BLaER1 treated with 17β-estradiol and CSF1 and Interleukin-3, amounts not matched to agents 10 nM and 100 nM (cell line): ENCODE data around the gene SLAMF9.

ENCODE experiments used
- H3K27ac ChIP-seq, 11 experiments: shearing (Covaris generic); formaldehyde crosslinking; 2 replicates each; pipeline ENCODE4 v1.8.1; 2022
- H3K27me3 ChIP-seq, 11 experiments: shearing (Covaris generic); formaldehyde crosslinking; 2 replicates each; pipeline ENCODE4 v1.8.1; 2022
- H3K36me3 ChIP-seq, 11 experiments: shearing (Covaris generic); formaldehyde crosslinking; 2 replicates each; pipeline ENCODE4 v1.8.1; 2022
- H3K4me1 ChIP-seq, 10 experiments: shearing (Covaris generic); formaldehyde crosslinking; 2 replicates each; pipeline ENCODE4 v1.8.1; 2022
- H3K4me2 ChIP-seq, 11 experiments: shearing (Covaris generic); formaldehyde crosslinking; 2 replicates each; pipeline ENCODE4 v1.8.1; 2022
- H3K4me3 ChIP-seq, 10 experiments: shearing (Covaris generic); formaldehyde crosslinking; 2 replicates each; pipeline ENCODE4 v1.8.1; 2022
- H3K9ac ChIP-seq, 11 experiments: shearing (Covaris generic); formaldehyde crosslinking; 2 replicates each; pipeline ENCODE4 v1.8.1; 2022
- H3K9me3 ChIP-seq, 11 experiments: shearing (Covaris generic); formaldehyde crosslinking; replicated peaks in 1 of 11; 2 replicates each; pipeline ENCODE4 v1.8.1; 2022
- H4K20me1 ChIP-seq, 11 experiments: shearing (Covaris generic); formaldehyde crosslinking; 2 replicates each; pipeline ENCODE4 v1.8.1; 2022
- Cebpa-rat ChIP-seq, 11 experiments: shearing (Covaris generic); IDR thresholded peaks; 2 replicates each; pipeline ENCODE4 v1.8.1; 2022

The SLAMF9 gene

DNA sequence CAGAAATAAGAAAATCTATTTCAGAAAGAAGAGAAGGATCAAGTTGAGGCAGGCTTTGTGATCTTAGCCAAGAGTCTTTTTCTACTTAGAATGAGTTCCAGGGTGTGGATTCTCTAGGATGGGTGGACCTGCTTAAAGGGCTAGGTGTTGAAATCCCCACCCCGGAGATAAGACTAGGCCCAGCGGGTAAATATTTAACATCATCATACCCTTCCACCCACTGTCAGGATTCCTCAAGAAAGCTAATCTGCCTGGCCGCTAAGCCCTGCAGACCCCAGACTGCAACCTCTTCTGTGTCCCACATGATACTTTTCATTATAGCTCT is 14.4 kb downstream of the SLAMF9 start:
- TF ChIP-seq Cebpa-rat (IDR thresholded peaks at IDR 0.05), result no peak
- H3K27me3 ChIP-seq, result peaks cover 0 to 7% (median 0%) of the 10 kb centered on the region in 11 experiments; a peak in 4 of 22 replicates
- peaks cover 0 to 16% (median 0%) of the 10 kb centered on the region in 11 experiments; a peak in 3 of 22 replicates for H4K20me1 ChIP-seq
- H3K4me1 ChIP-seq, result peaks cover 37 to 100% (median 88%) of the 10 kb centered on the region in 10 experiments
- peak overlapping the region in 7 of 11 experiments; percentile 12 to 100 (median 81); a peak in 10 of 22 replicates for H3K4me2 ChIP-seq
- H3K9me3 ChIP-seq, result no peaks in the 10 kb centered on the region
- no peaks in the 10 kb centered on the region for H3K36me3 ChIP-seq
- H3K4me3 ChIP-seq, result no peak overlapping the region
- no peak overlapping the region for H3K9ac ChIP-seq
- no peak overlapping the region for H3K27ac ChIP-seq

DNA sequence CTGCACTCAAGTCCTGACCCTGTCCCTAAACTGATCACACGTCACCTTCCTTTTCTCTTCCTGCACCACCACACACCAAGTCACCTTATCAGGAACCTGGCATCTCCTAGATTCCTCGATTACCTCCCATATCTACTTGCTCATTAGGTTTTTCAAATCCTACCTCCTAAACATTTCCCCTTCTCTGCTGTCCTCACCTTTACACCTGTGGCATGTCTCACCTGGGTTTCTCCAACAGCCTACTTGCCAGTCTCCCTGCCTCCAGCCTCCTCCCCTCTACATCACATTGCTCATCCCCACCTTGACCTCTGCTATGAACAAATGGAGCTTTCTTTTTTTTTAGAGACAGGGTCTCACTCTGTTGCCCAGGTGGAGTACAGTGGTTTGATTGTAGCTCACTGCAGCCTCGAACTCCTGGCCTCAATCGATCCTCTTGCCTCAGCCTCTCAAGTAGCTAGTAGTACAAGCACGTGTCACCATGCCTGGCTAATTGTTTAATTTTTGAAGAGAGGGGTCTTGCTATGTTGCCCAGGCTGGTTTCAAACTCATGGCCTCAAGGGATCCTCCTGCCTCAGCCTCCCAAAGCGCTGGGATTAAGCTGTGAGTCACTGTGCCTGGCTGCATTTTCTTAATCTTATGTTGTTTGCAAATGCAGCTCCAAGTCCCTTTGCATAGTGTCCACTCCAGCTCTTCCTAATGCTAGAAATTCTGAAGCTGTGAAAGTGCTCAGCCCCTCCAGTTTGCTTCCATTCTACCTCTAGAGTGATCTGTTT is 14.9 kb downstream of the SLAMF9 start:
- no peak for TF ChIP-seq Cebpa-rat (IDR thresholded peaks at IDR 0.05)
- H3K4me3 ChIP-seq, result no peak overlapping the region

GRCh38 chr1:159938211-159938852 is 15.7 kb downstream of the SLAMF9 start:
- Histone ChIP-seq H3K27ac (peak overlapping the region in 7 of 11 experiments; percentile 76 to 88 (median 82); a peak in 15 of 22 replicates), H3K9me3 (no peaks in the 10 kb centered on the region), H3K4me3 (peak overlapping the region in 6 of 10 experiments; percentile 23 to 65 (median 46); a peak in 11 of 20 replicates), H3K36me3 (no peaks in the 10 kb centered on the region), H3K4me2 (peak overlapping the region; percentile 90 to 100 (median 97)), H3K4me1 (peaks cover 31 to 100% (median 88%) of the 10 kb centered on the region in 10 experiments), H4K20me1 (peaks cover 0 to 23% (median 0%) of the 10 kb centered on the region in 11 experiments; a peak in 3 of 22 replicates), H3K9ac (peak overlapping the region in 9 of 11 experiments; percentile 17 to 75 (median 66); a peak in 12 of 22 replicates), H3K27me3 (no peaks in the 10 kb centered on the region)
- no peak for TF ChIP-seq Cebpa-rat (IDR thresholded peaks at IDR 0.05)

More for the DNA sequence above, 14.9 kb downstream of the SLAMF9 start:
- peaks cover 0 to 1% (median 0%) of the 10 kb centered on the region in 11 experiments; a peak in 1 of 22 replicates for H3K27me3 ChIP-seq
- H3K4me2 ChIP-seq, result peak overlapping the region in 5 of 11 experiments; percentile 94 to 100 (median 100); a peak in 9 of 22 replicates
- 0 out of 22 replicates have a peak overlapping the region, but pooled peaks of 1 of the 11 experiments have one; percentile 69 for H3K9ac ChIP-seq
- H3K27ac ChIP-seq, result peak overlapping the region in 2 of 11 experiments; percentile 78 to 87; a peak in 3 of 22 replicates
- no peaks in the 10 kb centered on the region for H3K9me3 ChIP-seq
- peaks cover 32 to 100% (median 88%) of the 10 kb centered on the region in 10 experiments for H3K4me1 ChIP-seq
- H4K20me1 ChIP-seq, result peaks cover 0 to 21% (median 0%) of the 10 kb centered on the region in 11 experiments; a peak in 3 of 22 replicates
- no peaks in the 10 kb centered on the region for H3K36me3 ChIP-seq

- H3K4me1 ChIP-seq, result peaks cover 31 to 99% (median 87%) of the 10 kb centered on the region in 10 experiments
- peak overlapping the region in 9 of 11 experiments; percentile 21 to 88 (median 79); a peak in 18 of 22 replicates for H3K27ac ChIP-seq
- TF ChIP-seq Cebpa-rat (IDR thresholded peaks at IDR 0.05), result no peak
- no peaks in the 10 kb centered on the region for H3K9me3 ChIP-seq
- peak overlapping the region; percentile 3 to 75 (median 66); a peak in 21 of 22 replicates for H3K9ac ChIP-seq
- no peaks in the 10 kb centered on the region for H3K27me3 ChIP-seq
- peak overlapping the region in 9 of 10 experiments; percentile 14 to 65 (median 35); a peak in 14 of 20 replicates for H3K4me3 ChIP-seq
- H4K20me1 ChIP-seq, result peaks cover 0 to 23% (median 0%) of the 10 kb centered on the region in 11 experiments; a peak in 3 of 22 replicates
- no peaks in the 10 kb centered on the region for H3K36me3 ChIP-seq
- H3K4me2 ChIP-seq, result peak overlapping the region; percentile 90 to 100 (median 97)
These were observed 16.8 kb downstream of the SLAMF9 start for GRCh38 chr1:159937054-159937750.

GRCh38 chr1:159936273-159936904 is 17.6 kb downstream of the SLAMF9 start:
- Histone ChIP-seq H3K36me3 (0 out of 22 replicates have a peak, but pooled peaks cover 0 to 1% (median 0%) of the 10 kb centered on the region in 11 experiments), H3K9ac (peak overlapping the region; percentile 3 to 75 (median 66); a peak in 21 of 22 replicates), H3K9me3 (no peaks in the 10 kb centered on the region), H3K27ac (peak overlapping the region in 9 of 11 experiments; percentile 21 to 88 (median 79); a peak in 18 of 22 replicates), H3K27me3 (no peaks in the 10 kb centered on the region), H3K4me2 (peak overlapping the region; percentile 90 to 100 (median 97)), H3K4me1 (peaks cover 31 to 91% (median 79%) of the 10 kb centered on the region in 10 experiments), H4K20me1 (peaks cover 0 to 23% (median 0%) of the 10 kb centered on the region in 11 experiments; a peak in 3 of 22 replicates), H3K4me3 (peak overlapping the region in 6 of 10 experiments; percentile 23 to 65 (median 46); a peak in 10 of 20 replicates)
- TF ChIP-seq Cebpa-rat (IDR thresholded peaks at IDR 0.05), result no peak

DNA sequence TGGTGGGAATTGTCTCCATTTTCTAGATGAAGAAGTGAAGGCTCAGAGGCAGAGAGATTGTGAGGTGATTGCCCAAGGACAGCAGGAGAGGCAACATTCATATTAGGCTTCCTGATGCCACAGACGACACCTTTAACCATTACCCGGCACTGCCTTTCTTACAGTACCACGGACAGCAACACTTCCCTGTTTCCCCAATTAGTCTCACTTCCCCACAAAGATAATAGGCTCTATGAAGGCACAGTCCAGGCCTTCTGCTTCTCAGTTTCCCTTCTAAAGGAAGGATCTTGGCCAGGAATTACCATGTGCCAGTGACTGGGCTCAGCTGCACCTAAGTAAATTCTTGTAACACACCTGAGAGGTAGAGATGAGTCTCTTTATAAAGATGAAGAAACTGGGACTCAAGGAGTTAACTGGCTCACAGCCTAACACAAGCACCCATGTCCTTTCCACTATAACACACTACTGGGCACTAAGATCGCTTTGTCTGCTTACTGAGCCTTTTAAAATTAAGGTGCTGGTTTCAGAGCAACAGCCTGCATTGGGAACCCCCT is 18.2 kb downstream of the SLAMF9 start:
- no peak overlapping the region for H3K4me3 ChIP-seq
- peak overlapping the region in 1 of 11 experiments; percentile 30; a peak in 1 of 22 replicates for H3K9ac ChIP-seq
- no peaks in the 10 kb centered on the region for H3K27me3 ChIP-seq
- no peak for TF ChIP-seq Cebpa-rat (IDR thresholded peaks at IDR 0.05)
- 0 out of 22 replicates have a peak, but pooled peaks cover 0 to 4% (median 0%) of the 10 kb centered on the region in 11 experiments for H3K36me3 ChIP-seq
- peak overlapping the region in 2 of 11 experiments; percentile 18 to 87; a peak in 2 of 22 replicates for H3K27ac ChIP-seq
- no peaks in the 10 kb centered on the region for H3K9me3 ChIP-seq
- H3K4me1 ChIP-seq, result peaks cover 31 to 85% (median 73%) of the 10 kb centered on the region in 10 experiments
- H3K4me2 ChIP-seq, result peak overlapping the region; percentile 90 to 100 (median 97); a peak in 19 of 22 replicates
- peaks cover 0 to 23% (median 0%) of the 10 kb centered on the region in 11 experiments; a peak in 3 of 22 replicates for H4K20me1 ChIP-seq

DNA sequence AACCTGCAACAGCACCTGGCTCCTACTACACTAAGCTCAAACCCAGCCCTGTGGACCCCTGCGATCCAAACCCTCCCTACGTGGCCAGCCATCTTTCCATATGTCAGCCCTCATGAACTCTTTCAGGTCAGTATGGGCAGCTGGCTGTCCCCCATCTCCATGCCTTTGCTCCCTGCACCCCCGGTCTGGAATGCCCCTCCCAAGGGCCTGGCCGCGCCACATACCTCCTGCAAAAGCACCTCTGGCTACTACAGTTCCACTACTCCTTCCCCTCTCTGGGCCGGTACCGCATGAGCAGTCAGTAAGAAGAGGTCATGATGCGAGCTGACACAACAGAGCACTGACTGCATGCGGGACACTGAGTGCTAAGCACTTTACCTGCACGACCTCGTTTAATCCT is 18.7 kb downstream of the SLAMF9 start:
- Histone ChIP-seq H3K4me2 (no peak overlapping the region), H3K4me1 (peaks cover 31 to 80% (median 68%) of the 10 kb centered on the region in 10 experiments), H3K27ac (no peak overlapping the region), H3K9me3 (no peaks in the 10 kb centered on the region), H3K4me3 (no peak overlapping the region), H3K27me3 (no peaks in the 10 kb centered on the region), H4K20me1 (peaks cover 0 to 23% (median 0%) of the 10 kb centered on the region in 11 experiments; a peak in 3 of 22 replicates), H3K9ac (no peak overlapping the region), H3K36me3 (peaks cover 0 to 5% (median 0%) of the 10 kb centered on the region in 11 experiments; a peak in 1 of 22 replicates)
- TF ChIP-seq Cebpa-rat (IDR thresholded peaks at IDR 0.05), result no peak
